Nephron progenitor cell (in vitro differentiated cells): ENCODE measurements around the gene PLEK2.

Source experiments
- DNase-seq: peaks from one replicate; pipeline ENCODE4 v3.0.0; 2021
- H3K27ac Mint-ChIP-seq: 2 replicates; pipeline ENCODE4 v1.8.0; 2021; ENCODE audit warnings: mild to moderate bottlenecking, moderate library complexity, mixed read lengths
- H3K27me3 Mint-ChIP-seq: 2 replicates; pipeline ENCODE4 v1.8.0; 2021; ENCODE audit warnings: mild to moderate bottlenecking, low read depth, mixed read lengths; ENCODE audit not compliant: poor library complexity
- H3K36me3 Mint-ChIP-seq: 2 replicates; pipeline ENCODE4 v1.8.0; 2021; ENCODE audit warnings: low read depth, mixed read lengths
- H3K4me1 Mint-ChIP-seq: 2 replicates; pipeline ENCODE4 v1.8.0; 2021; ENCODE audit warnings: mixed read lengths
- H3K4me3 Mint-ChIP-seq: 2 replicates; pipeline ENCODE4 v1.8.0; 2021; ENCODE audit warnings: mild to moderate bottlenecking, moderate library complexity, mixed read lengths
- H3K9me3 Mint-ChIP-seq: 2 replicates; pipeline ENCODE4 v1.8.0; 2021; ENCODE audit warnings: mild to moderate bottlenecking, moderate library complexity, mixed read lengths
- TF ChIP-seq, protein P1 (sequence below): fragments of 200-600 bp; sonication (generic); IDR thresholded peaks from 2 replicates; pipeline ENCODE4 v1.5.0; 2021; ENCODE audit warnings: antibody characterized with exemption

PLEK2 gene

DNA sequence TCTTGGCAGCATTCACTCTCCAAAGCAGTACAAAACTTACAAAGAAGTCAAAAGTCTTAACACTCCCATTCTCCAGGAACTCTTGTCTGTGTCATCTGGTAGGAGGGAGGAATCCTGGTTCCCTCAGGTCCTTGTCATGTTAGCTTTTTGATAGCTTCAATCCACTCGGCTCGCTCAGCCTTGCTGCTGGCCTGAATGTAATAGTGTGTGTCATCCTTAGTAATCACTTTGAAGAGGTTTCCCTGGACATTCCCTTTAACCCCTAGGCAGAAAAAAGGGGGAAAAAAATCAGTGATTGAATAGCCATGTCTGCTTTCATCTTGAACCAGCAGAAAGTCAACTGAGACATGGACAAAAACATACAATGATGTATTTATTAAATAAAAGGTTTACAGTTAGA is 24.8 kb downstream of the PLEK2 start:
- Mint-ChIP-seq H3K4me1 (no peaks in the 10 kb centered on the region), H3K27ac (peak overlapping the region; percentile 59), H3K36me3 (peaks cover 38% of the 10 kb centered on the region), H3K9me3 (no peaks in the 10 kb centered on the region), H3K4me3 (no peak overlapping the region), H3K27me3 (peaks cover 2% of the 10 kb centered on the region)
- TF ChIP-seq, protein P1, sequence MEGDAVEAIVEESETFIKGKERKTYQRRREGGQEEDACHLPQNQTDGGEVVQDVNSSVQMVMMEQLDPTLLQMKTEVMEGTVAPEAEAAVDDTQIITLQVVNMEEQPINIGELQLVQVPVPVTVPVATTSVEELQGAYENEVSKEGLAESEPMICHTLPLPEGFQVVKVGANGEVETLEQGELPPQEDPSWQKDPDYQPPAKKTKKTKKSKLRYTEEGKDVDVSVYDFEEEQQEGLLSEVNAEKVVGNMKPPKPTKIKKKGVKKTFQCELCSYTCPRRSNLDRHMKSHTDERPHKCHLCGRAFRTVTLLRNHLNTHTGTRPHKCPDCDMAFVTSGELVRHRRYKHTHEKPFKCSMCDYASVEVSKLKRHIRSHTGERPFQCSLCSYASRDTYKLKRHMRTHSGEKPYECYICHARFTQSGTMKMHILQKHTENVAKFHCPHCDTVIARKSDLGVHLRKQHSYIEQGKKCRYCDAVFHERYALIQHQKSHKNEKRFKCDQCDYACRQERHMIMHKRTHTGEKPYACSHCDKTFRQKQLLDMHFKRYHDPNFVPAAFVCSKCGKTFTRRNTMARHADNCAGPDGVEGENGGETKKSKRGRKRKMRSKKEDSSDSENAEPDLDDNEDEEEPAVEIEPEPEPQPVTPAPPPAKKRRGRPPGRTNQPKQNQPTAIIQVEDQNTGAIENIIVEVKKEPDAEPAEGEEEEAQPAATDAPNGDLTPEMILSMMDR: no peak
- no peak for DNase-seq

DNA sequence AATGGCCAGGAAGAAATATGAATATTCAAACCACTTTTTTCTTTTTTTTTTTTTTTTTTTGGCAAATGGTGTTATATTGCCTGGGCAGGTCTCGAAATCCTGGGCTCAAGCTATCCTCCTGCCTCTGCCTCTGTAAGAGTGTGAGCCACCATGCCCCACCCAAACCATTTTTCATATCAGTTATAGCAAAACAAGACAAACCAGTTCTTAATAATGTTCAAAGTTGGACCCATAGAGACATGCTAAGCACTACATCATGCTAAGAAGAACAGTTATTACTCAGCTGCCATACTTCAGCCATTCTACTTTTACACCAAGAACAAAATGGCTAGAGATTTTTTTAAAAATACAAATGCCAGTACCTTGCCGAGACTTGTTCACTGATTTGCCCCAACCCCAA is 26.3 kb downstream of the PLEK2 start:
- no peak overlapping the region for H3K4me3 Mint-ChIP-seq

DNA sequence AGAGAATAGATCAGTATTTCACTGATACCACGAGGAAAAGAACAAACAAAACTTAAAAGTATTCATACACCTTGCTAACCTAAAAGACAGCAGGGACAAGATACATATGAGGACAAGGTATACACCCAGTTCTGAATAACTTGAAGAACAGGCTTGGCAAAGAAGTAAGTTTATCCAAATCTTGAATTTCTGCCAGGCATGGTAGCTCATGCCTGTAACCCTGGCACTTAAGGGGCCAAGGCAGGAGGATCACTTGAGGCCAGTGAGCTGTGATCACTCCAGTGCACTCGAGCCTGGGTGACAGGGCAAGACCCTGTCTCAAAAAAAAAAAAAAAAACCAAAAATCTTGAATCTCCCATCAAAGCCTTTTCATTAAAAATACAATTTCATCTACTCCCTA is 26.8 kb downstream of the PLEK2 start:
- H3K4me3 Mint-ChIP-seq: no peak overlapping the region
- H3K36me3 Mint-ChIP-seq: peaks cover 54% of the 10 kb centered on the region
- peaks cover 2% of the 10 kb centered on the region for H3K27me3 Mint-ChIP-seq
- no peaks in the 10 kb centered on the region for H3K4me1 Mint-ChIP-seq
- no peak for DNase-seq
- no peak overlapping the region for H3K27ac Mint-ChIP-seq
- no peaks in the 10 kb centered on the region for H3K9me3 Mint-ChIP-seq
- TF ChIP-seq, protein P1: no peak

More for the DNA sequence above, 26.3 kb downstream of the PLEK2 start:
- no peak for DNase-seq
- Mint-ChIP-seq H3K36me3 (peaks cover 49% of the 10 kb centered on the region), H3K9me3 (no peaks in the 10 kb centered on the region), H3K27me3 (peaks cover 2% of the 10 kb centered on the region), H3K4me1 (no peaks in the 10 kb centered on the region), H3K27ac (no peak overlapping the region)
- TF ChIP-seq, protein P1: no peak

DNA sequence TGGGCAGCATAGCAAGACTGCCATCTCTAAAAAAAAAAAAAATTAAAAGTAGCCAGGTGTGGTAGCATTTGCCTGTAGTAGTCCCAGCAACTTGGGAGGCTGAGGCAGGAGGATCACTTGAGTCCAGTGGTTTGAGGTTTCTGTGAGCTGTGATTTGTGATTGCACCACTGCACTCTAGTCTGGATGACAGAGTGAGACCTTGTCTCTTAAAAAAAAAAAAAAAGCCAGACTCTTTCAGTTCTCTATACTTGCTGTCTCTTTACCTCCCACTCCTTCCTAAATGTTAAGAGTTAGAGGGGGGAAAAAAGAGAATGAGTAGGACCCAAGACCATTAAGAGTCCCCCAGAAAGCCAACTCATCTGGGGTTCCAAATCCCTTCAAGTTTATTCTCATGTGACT is 34.0 kb downstream of the PLEK2 start:
- Mint-ChIP-seq H3K27me3 (peaks cover 3% of the 10 kb centered on the region), H3K27ac (no peak overlapping the region), H3K4me3 (no peak overlapping the region), H3K4me1 (no peaks in the 10 kb centered on the region), H3K9me3 (no peaks in the 10 kb centered on the region), H3K36me3 (peaks cover 77% of the 10 kb centered on the region)
- TF ChIP-seq, protein P1: no peak
- DNase-seq: no peak

DNA sequence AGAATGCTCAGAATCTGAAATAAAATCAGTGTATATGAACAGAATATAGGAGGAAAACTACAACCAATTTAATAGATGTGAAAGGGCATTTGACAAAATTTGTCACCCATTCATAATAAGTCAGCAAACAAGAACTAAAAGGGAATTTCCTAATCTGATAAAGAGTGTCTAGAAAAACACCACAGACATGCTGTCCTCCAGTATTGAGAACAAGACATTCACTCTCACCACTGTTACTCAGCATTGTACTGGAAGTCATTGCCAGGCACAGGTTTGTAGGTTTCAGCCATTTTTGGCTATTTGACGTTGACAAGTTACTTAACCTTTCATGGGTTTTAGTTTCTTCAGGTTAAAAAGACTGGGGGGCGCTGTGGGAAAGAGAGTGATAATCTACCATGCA is 38.6 kb downstream of the PLEK2 start:
- Mint-ChIP-seq H3K9me3 (no peaks in the 10 kb centered on the region), H3K4me3 (no peak overlapping the region), H3K4me1 (no peaks in the 10 kb centered on the region), H3K27me3 (peaks cover 3% of the 10 kb centered on the region), H3K27ac (peak overlapping the region; percentile 64), H3K36me3 (peaks cover 74% of the 10 kb centered on the region)
- TF ChIP-seq, protein P1: no peak
- DNase-seq: no peak

DNA sequence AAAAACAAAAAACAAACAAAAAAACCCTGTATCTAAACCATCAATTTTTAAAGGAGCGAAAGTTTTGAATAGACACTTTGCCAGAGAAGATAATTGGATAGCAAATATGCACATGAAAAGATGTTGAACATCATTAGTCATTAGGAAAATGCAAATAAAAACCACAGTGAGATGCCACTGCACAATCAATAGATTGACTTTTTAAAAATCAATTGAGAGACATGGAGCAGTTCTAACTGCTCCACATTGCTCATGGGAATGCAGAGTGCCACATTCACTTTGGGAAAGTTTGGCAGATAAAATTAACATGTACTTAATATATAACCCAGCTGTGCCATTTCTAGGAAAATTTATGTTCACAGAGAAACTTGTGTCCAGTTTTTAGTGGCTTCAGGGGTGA is 39.1 kb downstream of the PLEK2 start:
- no peak overlapping the region for H3K27ac Mint-ChIP-seq
- H3K36me3 Mint-ChIP-seq: peaks cover 79% of the 10 kb centered on the region
- no peaks in the 10 kb centered on the region for H3K4me1 Mint-ChIP-seq
- TF ChIP-seq, protein P1: no peak
- no peak for DNase-seq
- no peaks in the 10 kb centered on the region for H3K9me3 Mint-ChIP-seq
- H3K4me3 Mint-ChIP-seq: no peak overlapping the region
- peaks cover 3% of the 10 kb centered on the region for H3K27me3 Mint-ChIP-seq
